ENCODE results near the gene CHN2.

DNA sequence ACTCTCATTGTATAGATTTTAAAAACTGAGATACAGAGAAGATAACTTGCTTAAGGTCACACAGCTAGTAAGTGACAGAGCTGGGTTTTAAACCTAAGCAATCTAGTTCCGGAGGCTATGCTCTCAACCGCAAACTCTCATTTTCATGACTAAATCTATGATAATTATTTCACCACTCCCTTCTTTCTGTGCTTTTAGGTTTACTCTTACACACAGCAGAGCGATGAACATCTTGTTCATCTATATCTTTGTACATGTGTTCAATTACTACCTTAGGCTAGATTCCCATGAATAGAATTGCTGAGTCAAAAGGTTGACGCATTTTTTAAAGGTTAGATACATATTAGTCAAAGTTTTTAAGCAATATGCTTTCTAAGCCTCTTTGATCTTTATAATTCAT is 154.8 kb downstream of the CHN2 start:
- TF ChIP-seq EP300 (IDR thresholded peaks at IDR 0.05; ENCODE audit: low read depth) (no peak), CTCF (IDR thresholded peaks at IDR 0.05) (no peak)

Measured in transverse colon (tissue), 3 donors.